Activated CD8-positive, alpha-beta memory T cell treated with anti-CD3 and anti-CD28 coated beads for 1 hour (primary cell): ENCODE results near the gene FHOD1.

Source experiments
- DNase-seq, 2 donors: peaks; one replicate each; pipeline ENCODE4 v3.0.0-alpha.2; 2020; ENCODE audit warnings: low read depth in 1 of 2; ENCODE audit errors: extremely low read depth in 1 of 2

The FHOD1 gene

GRCh38 chr16:67179421-67180080 is 67.7 kb downstream of the FHOD1 start:
- DNase-seq: no peak
